ENCODE measurements around the gene TMEM131. TPM values are rescaled to one million over a fixed set of nuclear protein-coding genes. Genes with fewer than 3 reads are reported as not detected.

The TMEM131 gene
- total RNA-seq, 1 experiment from 2014 or later: 29.6 TPM

DNA sequence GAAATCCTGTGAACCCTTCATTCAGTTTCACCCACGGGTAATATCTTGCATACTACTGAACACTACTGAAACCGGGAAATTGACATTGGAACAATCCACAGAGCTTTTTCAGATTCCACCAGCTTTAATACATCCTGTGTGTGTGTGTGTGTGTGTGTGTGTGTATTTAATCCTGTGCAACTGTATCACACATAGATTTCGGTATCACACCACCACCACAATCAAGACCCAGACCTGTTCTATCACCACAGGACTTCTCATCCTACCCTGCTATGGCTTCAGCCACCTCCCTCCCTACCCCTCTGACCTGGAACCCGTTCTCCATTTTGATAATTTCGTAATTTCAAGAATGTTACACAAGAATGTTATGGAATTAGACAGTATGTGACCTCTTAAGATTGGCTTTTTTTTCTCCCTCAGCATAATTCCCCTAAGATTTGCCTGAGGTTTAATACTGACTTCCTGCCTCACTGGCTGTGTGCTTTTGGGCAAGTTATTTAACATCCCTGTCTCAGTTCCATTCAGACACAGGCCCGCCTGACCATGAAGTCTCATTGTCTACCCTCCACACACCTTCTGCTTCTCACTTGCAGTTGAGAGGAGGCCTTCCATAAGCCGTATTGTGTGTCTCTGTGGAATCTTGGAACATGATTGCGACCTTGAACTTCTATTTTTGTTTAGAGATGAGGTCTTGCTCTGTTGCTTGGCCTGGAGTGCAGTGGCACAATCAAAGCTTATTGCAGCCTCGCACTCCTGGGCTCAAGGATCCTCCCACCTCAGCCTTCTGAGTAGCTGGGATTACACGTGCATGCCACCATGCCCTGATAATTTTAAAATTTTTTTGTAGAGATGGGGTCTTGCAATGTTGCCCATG, 14.4 kb upstream of the TMEM131 start:
- no peaks in the 10 kb centered on the region for H3F3A ChIP-seq (ENCODE audit: insufficient read depth, low read depth)
- H3K4me1 ChIP-seq (replicated peaks; ENCODE audit: insufficient read depth): no peaks in the 10 kb centered on the region
- POLR2A ChIA-PET (ENCODE audit: unreplicated experiment): no interaction called here
- no peaks in the 10 kb centered on the region for H4K20me1 ChIP-seq (ENCODE audit: insufficient read depth)
- no peaks in the 10 kb centered on the region for H3K27me3 ChIP-seq (ENCODE audit: insufficient read depth, low read depth)
- H3K79me2 ChIP-seq (ENCODE audit: low read depth): no peaks in the 10 kb centered on the region
- no peak for DNase-seq
- no peaks in the 10 kb centered on the region for H3K36me3 ChIP-seq (ENCODE audit: low read depth)
- TF ChIP-seq EZH2 (IDR thresholded peaks at IDR 0.05; ENCODE audit: low read depth): no peak
- TF ChIP-seq, protein P1, sequence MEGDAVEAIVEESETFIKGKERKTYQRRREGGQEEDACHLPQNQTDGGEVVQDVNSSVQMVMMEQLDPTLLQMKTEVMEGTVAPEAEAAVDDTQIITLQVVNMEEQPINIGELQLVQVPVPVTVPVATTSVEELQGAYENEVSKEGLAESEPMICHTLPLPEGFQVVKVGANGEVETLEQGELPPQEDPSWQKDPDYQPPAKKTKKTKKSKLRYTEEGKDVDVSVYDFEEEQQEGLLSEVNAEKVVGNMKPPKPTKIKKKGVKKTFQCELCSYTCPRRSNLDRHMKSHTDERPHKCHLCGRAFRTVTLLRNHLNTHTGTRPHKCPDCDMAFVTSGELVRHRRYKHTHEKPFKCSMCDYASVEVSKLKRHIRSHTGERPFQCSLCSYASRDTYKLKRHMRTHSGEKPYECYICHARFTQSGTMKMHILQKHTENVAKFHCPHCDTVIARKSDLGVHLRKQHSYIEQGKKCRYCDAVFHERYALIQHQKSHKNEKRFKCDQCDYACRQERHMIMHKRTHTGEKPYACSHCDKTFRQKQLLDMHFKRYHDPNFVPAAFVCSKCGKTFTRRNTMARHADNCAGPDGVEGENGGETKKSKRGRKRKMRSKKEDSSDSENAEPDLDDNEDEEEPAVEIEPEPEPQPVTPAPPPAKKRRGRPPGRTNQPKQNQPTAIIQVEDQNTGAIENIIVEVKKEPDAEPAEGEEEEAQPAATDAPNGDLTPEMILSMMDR (conservative IDR thresholded peaks at IDR 0.05): no peak
- no peaks in the 10 kb centered on the region for H3K9me3 ChIP-seq (ENCODE audit: insufficient read depth, low read depth)
- no peak overlapping the region for H3K4me2 ChIP-seq
- no peak overlapping the region for H3K4me3 ChIP-seq
- BruUV-seq (replicated peaks): no TSS peak
- no peak overlapping the region for H2AFZ ChIP-seq
- no peaks in the 10 kb centered on the region for H3K9me2 ChIP-seq (ENCODE audit: insufficient read depth)
- CTCF ChIA-PET: interaction anchor here (0.6 kb wide), 1 partner anchor 9 kb away, joined by 3 read pairs; no protein-coding TSS in a partner anchor
- H3K27ac ChIP-seq: no peak overlapping the region
- intact Hi-C loops (cut with micrococcal nuclease; ENCODE audit: unreplicated experiment): no loop called here

DNA sequence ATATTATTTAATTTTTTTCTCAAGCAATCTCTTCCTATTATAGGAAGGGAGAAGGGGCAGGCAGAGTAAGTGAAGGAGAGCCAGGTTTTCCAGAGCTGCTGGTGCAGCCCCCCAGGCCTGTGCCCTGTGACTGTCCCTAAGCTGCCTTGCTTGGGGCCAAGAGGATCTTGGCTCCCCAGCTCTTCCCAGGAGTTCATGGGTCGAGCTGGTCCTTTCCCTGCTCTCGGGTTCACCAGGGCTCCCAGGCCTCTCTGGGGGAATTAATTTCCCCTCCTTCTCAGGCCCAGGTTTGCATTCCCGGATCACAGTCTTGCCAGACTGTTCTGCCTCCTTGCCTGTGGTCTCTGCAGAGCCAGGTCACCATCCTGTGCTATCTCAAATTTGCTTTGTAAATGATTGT, 12.7 kb upstream of the TMEM131 start:
- TF ChIP-seq, protein P1 (conservative IDR thresholded peaks at IDR 0.05): no peak
- no peak for TF ChIP-seq EZH2 (IDR thresholded peaks at IDR 0.05; ENCODE audit: low read depth)
- no peaks in the 10 kb centered on the region for H3K9me2 ChIP-seq (ENCODE audit: insufficient read depth)
- no TSS peak for BruUV-seq (replicated peaks)
- no peak overlapping the region for H3K4me3 ChIP-seq
- no peaks in the 10 kb centered on the region for H3K9me3 ChIP-seq (ENCODE audit: insufficient read depth, low read depth)
- H3K36me3 ChIP-seq (ENCODE audit: low read depth): no peaks in the 10 kb centered on the region
- intact Hi-C loops (cut with micrococcal nuclease; ENCODE audit: unreplicated experiment): no loop called here
- no peak overlapping the region for H3K27ac ChIP-seq
- H3K4me1 ChIP-seq (replicated peaks; ENCODE audit: insufficient read depth): no peaks in the 10 kb centered on the region
- no peaks in the 10 kb centered on the region for H3K79me2 ChIP-seq (ENCODE audit: low read depth)
- DNase-seq: no peak
- H3F3A ChIP-seq (ENCODE audit: insufficient read depth, low read depth): no peaks in the 10 kb centered on the region
- no peak overlapping the region for H2AFZ ChIP-seq
- H4K20me1 ChIP-seq (ENCODE audit: insufficient read depth): no peaks in the 10 kb centered on the region
- ChIA-PET POLR2A (ENCODE audit: unreplicated experiment) (no interaction called here), CTCF (no interaction called here)
- no peaks in the 10 kb centered on the region for H3K27me3 ChIP-seq (ENCODE audit: insufficient read depth, low read depth)
- no peak overlapping the region for H3K4me2 ChIP-seq

DNA sequence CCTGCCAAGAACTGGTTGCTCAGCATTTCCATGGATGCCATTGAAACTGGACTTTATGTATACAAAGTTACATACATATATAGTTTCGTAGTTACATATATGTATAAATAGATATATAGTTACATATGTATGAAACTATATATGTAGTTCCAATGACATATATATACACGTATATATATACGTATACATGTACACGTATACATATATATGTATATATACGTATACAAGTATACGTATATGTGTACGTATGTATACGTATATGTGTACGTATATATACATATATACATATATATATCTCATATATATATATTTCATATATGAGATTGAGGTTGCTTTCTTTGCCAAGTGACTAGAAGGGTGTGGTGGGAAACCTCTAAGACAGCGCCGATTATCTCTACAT, 10.6 kb upstream of the TMEM131 start:
- H3K9me2 ChIP-seq (ENCODE audit: insufficient read depth): no peaks in the 10 kb centered on the region
- 0 out of 2 replicates have a peak, but pooled peaks cover 2% of the 10 kb centered on the region for H3F3A ChIP-seq (ENCODE audit: insufficient read depth, low read depth)
- no peaks in the 10 kb centered on the region for H3K9me3 ChIP-seq (ENCODE audit: insufficient read depth, low read depth)
- POLR2A ChIA-PET (ENCODE audit: unreplicated experiment): no interaction called here
- TF ChIP-seq EZH2 (IDR thresholded peaks at IDR 0.05; ENCODE audit: low read depth): no peak
- TF ChIP-seq, protein P1 (conservative IDR thresholded peaks at IDR 0.05): no peak
- intact Hi-C loops (cut with micrococcal nuclease; ENCODE audit: unreplicated experiment): no loop called here
- no TSS peak for BruUV-seq (replicated peaks)
- no peak overlapping the region for H3K4me2 ChIP-seq
- CTCF ChIA-PET: no interaction called here
- no peaks in the 10 kb centered on the region for H3K27me3 ChIP-seq (ENCODE audit: insufficient read depth, low read depth)
- H2AFZ ChIP-seq: no peak overlapping the region
- no peak overlapping the region for H3K4me3 ChIP-seq
- no peaks in the 10 kb centered on the region for H3K4me1 ChIP-seq (replicated peaks; ENCODE audit: insufficient read depth)
- H3K79me2 ChIP-seq (ENCODE audit: low read depth): no peaks in the 10 kb centered on the region
- H3K36me3 ChIP-seq (ENCODE audit: low read depth): no peaks in the 10 kb centered on the region
- DNase-seq: no peak
- H4K20me1 ChIP-seq (ENCODE audit: insufficient read depth): no peaks in the 10 kb centered on the region
- no peak overlapping the region for H3K27ac ChIP-seq

All from PC-9 (cell line).